ENCODE results near the gene RXRA. TPM values are rescaled to one million over a fixed set of nuclear protein-coding genes. Genes with fewer than 3 reads are reported as not detected.

The RXRA gene
- total RNA-seq, 6 experiments from 2014 or later = 105 to 165 (median 131) TPM

DNA sequence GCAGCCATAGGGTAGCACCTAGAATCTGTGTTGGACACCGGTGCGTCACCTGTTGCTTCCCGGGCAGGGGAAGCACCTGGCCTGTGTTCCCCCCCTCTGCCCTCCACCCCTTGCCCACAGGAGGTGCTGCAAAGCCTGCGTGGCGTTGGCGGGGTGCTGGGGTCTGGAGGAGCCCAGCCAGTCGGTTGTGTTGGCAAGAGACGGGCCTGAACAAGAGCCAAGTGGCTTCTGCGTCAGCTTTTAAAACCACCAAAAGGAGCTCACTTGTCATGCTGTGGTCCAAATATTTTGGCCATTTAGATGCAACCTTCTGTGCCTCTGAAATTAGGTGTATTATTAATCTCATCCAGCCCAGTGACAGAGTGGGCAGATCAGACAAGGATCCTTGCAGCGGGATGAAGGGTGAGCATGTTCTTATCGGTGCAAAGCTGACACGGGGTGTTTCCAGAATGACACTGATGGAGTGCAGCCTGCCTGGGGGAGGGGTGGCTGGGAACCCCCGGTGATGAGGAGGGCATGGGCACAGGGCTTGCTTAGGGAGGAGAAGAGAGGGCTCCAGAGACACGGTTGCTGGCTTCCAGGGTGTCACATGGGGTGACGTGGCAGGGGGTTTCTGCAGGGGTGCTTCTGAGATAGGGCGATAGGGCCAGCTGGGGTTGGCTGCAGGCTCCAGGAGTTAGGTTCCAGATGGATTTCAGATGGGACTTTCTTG lies 9.7 kb upstream of the RXRA start:
- H3K27ac ChIP-seq = no peak overlapping the region
- H3K9me3 ChIP-seq = no peaks in the 10 kb centered on the region
- no peak for ATAC-seq
- H3K4me3 ChIP-seq = no peak overlapping the region
- WGBS (ENCODE audit: insufficient coverage, low coverage, low lambda C conversion rate, missing lambda C conversion rate) = 39% methylated on average over 8 of the region's 16 CpGs
- no peaks in the 10 kb centered on the region for H3K36me3 ChIP-seq
- no peak for TF ChIP-seq POLR2A (IDR thresholded peaks at IDR 0.05)
- TF ChIP-seq, protein P1, sequence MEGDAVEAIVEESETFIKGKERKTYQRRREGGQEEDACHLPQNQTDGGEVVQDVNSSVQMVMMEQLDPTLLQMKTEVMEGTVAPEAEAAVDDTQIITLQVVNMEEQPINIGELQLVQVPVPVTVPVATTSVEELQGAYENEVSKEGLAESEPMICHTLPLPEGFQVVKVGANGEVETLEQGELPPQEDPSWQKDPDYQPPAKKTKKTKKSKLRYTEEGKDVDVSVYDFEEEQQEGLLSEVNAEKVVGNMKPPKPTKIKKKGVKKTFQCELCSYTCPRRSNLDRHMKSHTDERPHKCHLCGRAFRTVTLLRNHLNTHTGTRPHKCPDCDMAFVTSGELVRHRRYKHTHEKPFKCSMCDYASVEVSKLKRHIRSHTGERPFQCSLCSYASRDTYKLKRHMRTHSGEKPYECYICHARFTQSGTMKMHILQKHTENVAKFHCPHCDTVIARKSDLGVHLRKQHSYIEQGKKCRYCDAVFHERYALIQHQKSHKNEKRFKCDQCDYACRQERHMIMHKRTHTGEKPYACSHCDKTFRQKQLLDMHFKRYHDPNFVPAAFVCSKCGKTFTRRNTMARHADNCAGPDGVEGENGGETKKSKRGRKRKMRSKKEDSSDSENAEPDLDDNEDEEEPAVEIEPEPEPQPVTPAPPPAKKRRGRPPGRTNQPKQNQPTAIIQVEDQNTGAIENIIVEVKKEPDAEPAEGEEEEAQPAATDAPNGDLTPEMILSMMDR (IDR thresholded peaks at IDR 0.05) = no peak
- H3K27me3 ChIP-seq = no peaks in the 10 kb centered on the region
- peaks cover 0 to 36% (median 14%) of the 10 kb centered on the region in 4 donors for H3K4me1 ChIP-seq
- intact Hi-C loops (cut with DNase I) = no loop called here
- DNase-seq = peak in 2 of 3 donors; percentile 64

DNA sequence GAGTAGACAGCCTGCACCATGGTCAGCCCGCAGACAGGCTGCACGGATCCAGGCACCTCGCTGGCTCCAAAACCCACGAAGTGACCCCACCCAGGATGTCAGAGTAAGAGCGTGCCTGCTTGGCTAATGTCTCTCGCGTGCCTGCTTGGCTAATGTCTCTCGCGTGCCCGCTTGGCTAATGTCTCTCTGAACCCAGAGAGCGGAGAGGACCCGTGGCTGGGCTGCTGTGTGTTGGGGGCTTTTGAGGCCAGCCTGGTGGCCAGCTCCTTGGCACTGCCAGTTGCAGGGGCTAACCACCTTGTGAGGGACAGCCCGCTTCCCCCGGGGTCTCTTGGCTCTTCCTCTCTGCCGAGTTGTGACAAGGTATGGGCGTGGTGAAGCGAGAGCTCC lies 8.9 kb upstream of the RXRA start:
- Histone ChIP-seq H3K27me3 (no peaks in the 10 kb centered on the region), H3K4me1 (peaks cover 0 to 44% (median 17%) of the 10 kb centered on the region in 4 donors), H3K9me3 (no peaks in the 10 kb centered on the region), H3K27ac (no peak overlapping the region), H3K4me3 (no peak overlapping the region), H3K36me3 (no peaks in the 10 kb centered on the region)
- no peak for ATAC-seq
- TF ChIP-seq POLR2A (IDR thresholded peaks at IDR 0.05) = no peak
- TF ChIP-seq, protein P1 (IDR thresholded peaks at IDR 0.05) = no peak
- DNase-seq = peak in 2 of 3 donors; percentile 45 to 46
- 76% methylated on average over 3 of the region's 17 CpGs for WGBS (ENCODE audit: insufficient coverage, low coverage, low lambda C conversion rate, missing lambda C conversion rate)
- intact Hi-C loops (cut with DNase I) = no loop called here

DNA sequence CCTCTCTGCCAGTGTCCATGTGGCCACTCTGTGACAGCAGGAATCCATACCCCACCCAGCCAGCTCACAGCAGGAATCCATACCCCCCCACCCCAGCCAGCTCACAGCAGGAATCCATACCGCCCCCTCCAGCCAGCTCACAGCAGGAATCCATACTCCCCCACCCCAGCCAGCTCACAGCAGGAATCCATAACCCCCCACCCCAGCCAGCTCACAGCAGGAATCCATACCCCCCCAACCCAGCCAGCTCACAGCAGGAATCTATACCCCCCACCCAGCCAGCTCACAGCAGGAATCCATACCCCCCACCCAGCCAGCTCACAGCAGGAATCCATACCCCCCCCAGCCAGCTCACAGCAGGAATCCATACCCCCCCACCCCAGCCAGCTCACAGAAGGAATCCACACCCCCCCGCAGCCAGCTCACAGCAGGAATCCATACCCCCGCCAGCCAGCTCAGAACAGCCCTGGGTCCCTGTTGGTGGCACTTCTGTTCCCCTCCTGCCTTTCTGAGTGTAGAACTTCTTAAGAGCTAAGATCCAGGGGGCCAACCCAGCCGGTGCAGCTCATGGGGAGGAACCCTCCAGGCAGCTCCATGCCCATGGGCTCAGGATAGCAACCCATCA lies 8.4 kb upstream of the RXRA start:
- no peak for ATAC-seq
- Histone ChIP-seq H3K27me3 (no peaks in the 10 kb centered on the region), H3K4me3 (no peak overlapping the region), H3K4me1 (peaks cover 0 to 49% (median 20%) of the 10 kb centered on the region in 4 donors), H3K27ac (no peak overlapping the region), H3K36me3 (no peaks in the 10 kb centered on the region), H3K9me3 (no peaks in the 10 kb centered on the region)
- intact Hi-C loops (cut with DNase I) = no loop called here
- 80% methylated on average over 1 of the region's 4 CpGs for WGBS (ENCODE audit: insufficient coverage, low coverage, low lambda C conversion rate, missing lambda C conversion rate)
- peak in 2 of 3 donors; percentile 8 to 39 for DNase-seq
- no peak for TF ChIP-seq POLR2A (IDR thresholded peaks at IDR 0.05)
- TF ChIP-seq, protein P1 (IDR thresholded peaks at IDR 0.05) = no peak

DNA sequence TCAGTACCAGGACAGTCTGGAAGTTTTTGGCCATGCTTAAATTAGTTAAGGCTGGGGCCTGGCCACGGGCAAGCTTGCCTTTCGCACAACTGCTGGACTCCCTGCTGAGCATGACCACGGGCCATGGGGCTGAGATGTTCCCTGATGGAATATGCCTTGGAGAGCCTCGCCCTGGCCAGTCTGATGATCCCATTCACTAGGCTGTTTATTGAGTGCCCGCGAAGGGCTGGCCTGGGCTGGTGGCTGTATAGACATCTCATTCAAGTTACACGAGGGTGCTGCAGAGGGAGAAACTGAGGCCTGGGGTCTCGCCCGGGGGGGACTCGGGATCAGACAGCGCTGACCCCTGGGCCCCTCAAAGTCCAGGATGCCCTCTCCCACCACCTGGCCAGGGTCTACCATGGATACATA lies 7.8 kb upstream of the RXRA start:
- intact Hi-C loops (cut with DNase I) = no loop called here
- DNase-seq (peak in 1 of 3 donors; percentile 30), ATAC-seq (no peak)
- TF ChIP-seq, protein P1 (IDR thresholded peaks at IDR 0.05) = no peak
- TF ChIP-seq POLR2A (IDR thresholded peaks at IDR 0.05) = no peak
- H3K27me3 ChIP-seq = no peaks in the 10 kb centered on the region
- WGBS (ENCODE audit: insufficient coverage, low coverage, low lambda C conversion rate, missing lambda C conversion rate) = 100% methylated on average over 2 of the region's 11 CpGs
- no peak overlapping the region for H3K4me3 ChIP-seq
- peaks cover 0 to 55% (median 23%) of the 10 kb centered on the region in 4 donors for H3K4me1 ChIP-seq
- H3K27ac ChIP-seq = no peak overlapping the region
- no peaks in the 10 kb centered on the region for H3K9me3 ChIP-seq
- no peaks in the 10 kb centered on the region for H3K36me3 ChIP-seq
